Measurements from ENCODE around the gene ENO4.

Gene ENO4

DNA sequence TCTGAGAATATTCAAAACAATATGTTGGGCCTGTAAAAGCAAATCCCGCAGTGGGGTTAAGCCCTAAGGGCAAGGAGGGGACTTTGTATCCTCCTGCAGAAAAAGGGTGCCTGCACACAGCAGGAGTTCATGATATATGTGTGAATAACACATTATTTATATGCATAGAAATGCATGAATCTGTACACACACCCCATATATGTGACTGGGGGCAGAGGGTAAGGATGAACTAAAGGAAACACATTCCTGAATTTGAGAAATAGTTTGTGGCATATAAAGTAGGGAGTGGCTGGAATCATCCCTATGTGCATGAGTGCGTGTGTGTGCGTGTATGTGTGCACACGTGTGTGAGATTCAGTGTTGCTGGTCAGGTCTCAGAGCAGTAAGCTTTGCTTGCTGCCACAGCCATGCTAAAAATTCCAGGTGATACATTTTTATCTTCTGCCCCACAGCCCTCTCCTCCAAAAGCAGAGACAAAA is 18.9 kb downstream of the ENO4 start:
- DNase-seq (ENCODE audit: low spot score), result no peak

DNA sequence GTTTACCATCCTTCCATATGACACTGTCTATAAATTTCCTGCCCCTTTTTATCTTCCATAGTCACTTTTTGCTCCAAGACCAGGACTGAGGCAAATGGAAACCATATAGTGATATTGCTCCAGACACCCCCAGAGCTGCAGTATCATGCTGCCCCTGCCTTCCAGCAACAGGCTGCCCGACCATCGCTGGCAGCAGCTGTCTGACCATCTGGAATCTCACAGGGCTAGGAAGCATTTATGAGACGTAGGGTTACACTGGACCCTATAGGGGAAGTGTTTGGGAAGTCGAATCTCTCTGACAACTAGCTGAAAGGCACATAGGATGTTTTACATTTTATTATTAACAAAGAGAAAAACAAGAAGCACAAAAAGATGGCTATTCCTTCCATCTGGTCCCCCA is 19.4 kb downstream of the ENO4 start:
- no peak for DNase-seq (ENCODE audit: low spot score)

DNA sequence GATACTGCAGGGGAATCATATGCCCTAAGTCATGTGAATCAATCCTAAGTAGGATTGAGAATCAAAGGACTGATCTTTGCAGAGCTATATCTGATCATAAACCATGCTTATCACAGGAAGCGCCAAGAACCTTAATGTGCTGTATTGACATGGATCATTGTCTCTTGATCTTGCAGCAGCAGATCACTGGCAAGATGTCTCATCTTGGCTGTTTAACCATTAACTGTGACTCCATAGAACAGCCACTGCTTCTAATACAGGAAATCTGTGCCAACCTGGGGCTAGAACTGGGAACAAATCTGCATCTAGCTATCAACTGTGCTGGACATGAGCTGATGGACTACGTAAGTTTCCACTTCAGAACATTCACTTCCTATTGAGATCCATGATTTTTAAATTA is 21.6 kb downstream of the ENO4 start:
- DNase-seq (ENCODE audit: low spot score), result no peak

DNA sequence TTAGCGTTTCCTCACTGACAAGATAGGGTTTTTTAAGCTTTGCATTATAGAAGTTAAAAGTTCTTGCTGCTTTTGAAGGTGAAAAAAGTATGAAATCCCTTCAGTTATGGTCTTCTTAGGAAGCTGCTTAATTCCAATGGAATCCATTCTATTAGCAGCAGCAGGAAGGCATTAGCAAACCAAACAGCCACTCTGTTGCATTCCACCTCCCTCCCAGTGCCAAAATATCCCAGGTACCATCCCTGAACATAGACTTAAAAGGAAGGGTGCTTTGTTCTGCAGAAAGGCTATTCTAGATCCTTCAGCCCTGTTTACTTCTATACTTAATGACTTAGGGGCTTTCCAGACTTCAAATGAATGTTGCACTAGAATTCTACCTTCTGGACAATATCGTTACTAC is 23.8 kb downstream of the ENO4 start:
- DNase-seq (ENCODE audit: low spot score), result no peak

DNA sequence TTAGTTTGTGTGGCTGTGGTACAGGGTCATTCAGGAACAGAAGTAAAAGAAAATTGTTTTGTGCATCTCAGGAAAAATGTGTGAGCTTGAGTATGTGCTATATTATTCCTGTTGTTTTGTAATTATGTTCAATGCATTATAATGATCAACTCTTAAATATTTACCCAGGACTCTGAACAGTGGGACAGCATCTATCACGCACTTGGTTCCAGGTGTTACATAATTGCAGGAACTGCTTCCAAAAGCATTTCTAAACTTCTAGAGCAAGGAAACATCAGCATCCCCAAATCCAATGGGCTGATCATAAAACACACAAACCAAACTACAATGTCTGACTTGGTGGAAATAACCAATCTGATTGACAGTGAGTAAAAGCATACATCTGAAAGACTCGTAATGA is 26.6 kb downstream of the ENO4 start:
- DNase-seq (ENCODE audit: low spot score), result no peak

DNA sequence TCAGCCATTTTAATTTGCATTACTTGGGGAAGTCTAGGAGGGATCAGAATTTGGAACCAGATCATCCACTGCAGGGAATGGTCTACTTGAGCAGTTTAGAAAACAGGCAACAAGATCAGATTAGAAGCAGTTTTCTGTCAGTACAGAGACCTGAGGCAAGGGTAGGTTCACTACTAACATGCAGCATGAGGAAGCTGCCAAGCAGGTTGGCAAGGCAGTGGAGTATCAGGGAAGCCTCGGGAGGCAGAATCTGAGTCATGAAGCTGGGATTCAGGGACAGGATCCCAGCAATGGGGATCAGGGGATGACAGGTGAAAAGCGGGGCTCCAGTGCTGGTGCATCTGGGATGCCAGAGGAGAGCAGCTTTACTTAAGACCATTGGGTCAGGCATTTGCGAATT is 28.1 kb downstream of the ENO4 start:
- no peak for DNase-seq (ENCODE audit: low spot score)

DNA sequence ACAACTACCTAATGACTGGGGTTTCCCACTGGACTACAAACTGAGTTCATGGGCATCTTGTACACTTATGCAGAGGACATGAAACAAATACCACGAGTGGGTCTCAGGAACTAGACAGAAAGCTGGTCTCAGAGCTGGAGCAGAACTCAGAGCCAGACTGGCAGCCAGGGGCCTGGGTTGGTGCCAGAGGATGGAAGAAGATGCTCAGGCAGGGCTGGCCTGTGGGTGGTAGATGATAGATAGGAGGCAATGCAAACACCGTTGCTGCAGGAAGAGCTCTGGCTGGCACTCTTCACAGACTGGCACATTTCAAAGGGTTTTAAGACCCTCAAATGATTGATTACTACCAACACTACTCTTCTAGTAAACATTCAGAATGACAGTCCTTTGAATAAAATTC is 28.8 kb downstream of the ENO4 start:
- DNase-seq (ENCODE audit: low spot score), result no peak

DNA sequence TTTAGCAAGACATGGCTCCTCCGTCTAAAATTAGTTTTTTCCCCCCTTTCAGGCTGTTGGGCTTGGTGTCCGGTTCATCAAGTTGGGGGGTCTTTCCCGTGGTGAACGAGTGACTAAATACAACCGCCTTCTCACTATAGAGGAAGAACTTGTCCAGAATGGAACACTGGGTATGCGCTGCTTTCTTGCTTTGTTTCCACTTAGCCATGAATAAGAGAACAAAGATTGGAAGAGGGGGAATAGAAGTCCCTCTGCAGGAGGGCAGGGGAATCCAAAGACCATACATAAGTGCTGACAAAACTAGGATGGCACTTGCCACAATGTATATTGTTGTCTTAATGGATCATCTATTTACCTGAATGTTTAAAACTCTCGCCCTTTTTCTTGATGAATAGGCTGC is 30.5 kb downstream of the ENO4 start:
- no peak for DNase-seq (ENCODE audit: low spot score)

DNA sequence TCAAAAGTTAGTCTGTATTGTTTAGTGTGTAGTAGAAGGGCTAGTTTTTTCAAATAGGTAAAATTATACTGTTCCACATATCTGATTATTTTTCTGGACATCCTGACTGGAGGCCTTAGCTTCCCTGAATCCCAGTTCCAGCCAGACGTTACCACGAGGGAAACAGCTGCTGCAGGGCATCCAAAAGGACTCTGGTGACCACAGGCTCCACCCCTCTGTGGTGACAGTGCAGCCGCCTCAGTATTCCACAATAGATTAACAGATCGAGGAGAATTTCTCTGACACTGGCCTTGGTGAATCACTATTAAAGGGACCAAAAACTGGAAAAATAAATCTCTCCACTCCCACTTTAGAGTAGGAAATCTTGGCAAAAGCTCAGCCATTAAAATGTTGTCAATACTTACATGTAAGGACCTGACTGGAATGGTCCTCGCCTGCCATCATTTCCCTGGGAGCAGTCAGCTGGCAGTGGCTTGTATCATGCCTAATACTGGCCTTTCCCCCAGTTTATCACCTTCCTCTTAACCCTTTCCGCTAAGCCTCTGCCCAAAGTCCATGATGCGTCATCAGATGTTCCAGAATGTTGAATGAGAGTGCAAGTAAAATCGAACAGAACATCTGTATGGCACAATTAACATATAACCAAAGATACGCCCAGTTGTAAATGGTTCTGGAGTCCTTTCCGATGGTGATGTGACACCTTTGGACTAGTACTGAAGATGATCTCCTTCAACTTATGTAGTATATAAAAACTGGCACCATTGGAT is 31.6 kb downstream of the ENO4 start:
- DNase-seq (ENCODE audit: low spot score), result no peak

DNA sequence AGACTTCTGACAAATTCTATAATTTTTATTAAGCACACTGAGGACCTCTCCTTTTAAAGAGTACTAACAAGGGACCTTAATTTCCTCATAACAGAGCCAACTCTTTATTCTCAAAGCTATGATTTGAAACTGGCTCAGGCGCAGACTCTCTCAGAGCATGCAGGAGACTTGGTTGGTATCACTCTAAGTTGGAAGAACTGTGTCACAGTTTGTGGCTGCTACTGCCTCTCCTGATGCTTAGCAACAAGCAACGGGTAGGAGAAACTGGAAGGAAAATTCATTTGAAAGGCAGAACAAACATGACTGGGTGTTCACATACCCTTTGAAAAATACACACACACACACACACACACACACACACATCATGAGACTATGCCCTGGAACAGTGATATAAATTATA is 33.3 kb downstream of the ENO4 start:
- DNase-seq (ENCODE audit: low spot score), result no peak

DNA sequence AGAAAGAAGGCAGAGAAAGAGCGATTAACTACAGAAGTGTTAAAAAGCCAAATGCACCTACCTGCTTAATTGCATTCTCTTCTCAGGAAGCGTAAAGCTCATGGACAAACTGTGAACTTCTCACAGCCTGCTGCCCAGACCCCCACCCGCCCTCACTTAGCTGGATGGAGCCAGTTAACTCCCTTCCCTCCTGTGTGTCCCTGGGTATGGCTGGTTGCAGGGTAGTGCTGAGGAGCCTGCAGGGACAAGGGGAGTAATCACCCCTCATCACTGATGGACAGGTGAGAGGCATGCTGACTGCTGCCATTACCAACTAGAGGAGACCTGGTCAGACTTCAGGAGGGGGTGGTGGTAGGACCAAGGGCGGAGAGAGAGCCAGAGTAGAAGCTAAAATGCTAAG is 37.5 kb downstream of the ENO4 start:
- no peak for DNase-seq (ENCODE audit: low spot score)

DNA sequence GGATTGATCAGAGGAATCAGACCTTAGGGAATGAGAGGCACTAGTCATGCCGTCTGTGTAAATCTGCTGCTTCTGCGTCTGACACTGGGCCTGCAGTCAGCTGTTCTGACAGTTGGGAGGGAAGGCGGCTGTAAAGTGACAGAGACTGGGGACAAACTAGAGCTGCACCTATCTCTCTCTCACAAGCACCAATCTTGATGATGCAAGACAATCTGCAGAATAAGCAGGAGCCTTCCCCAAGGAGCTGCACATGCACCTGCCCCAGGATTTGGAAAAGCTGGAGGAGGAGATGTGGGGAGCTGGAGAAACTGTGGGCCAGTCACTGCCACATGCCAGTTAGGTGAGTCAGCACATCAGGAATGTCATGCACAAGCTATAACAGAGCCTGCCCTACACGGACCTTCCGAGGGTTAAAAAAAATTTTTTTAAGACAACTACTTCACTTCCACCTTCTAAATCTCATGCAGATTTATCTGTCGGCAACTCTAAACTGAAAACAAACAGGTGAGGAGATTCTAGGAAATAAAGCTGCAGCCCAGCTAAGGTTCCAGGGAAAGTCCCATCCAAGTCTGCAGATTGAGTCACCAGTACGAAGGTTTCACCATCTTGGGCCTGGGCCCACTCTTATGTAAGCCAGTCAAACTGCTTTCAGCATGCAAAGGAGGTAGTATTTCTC is 39.2 kb downstream of the ENO4 start:
- no peak for DNase-seq (ENCODE audit: low spot score)

DNA sequence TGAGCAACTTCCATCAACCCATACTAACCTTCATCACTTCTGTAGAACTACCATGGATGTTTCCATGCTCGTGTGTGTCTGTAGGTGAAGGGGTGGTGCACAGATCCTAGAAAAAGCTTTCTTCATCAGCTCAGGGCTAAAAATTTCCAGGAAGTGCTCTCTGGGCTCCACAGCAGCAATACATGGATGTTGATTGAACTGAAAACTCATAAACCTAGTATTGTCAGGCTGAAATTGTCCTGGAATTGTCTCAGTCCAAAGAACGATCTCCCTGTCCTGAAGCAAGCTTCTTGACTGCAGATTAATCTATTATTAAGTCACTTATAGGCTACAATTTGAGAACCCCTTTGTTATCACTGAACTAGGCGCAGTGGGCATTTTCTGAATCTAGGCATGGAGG is 39.8 kb downstream of the ENO4 start:
- no peak for DNase-seq (ENCODE audit: low spot score)

DNA sequence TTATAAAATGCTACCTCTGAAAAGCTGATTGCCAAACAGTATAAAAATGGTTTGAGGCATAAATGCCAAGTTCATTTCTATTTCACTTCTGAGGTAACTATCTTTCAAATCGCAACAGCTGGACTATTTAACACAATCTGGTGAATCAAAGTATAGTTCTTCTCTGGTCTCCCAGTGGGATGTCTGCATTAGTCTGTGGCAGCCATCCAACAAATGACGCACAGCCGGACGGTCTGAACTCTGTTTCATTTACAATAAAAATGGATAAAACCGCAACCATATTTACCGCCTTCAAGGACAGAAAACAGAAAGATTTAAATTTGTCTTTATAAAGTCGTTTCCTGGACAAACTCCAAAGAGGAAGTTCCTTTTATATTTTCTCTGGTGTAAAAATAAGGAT is 41.9 kb downstream of the ENO4 start:
- no peak for DNase-seq (ENCODE audit: low spot score)

DNA sequence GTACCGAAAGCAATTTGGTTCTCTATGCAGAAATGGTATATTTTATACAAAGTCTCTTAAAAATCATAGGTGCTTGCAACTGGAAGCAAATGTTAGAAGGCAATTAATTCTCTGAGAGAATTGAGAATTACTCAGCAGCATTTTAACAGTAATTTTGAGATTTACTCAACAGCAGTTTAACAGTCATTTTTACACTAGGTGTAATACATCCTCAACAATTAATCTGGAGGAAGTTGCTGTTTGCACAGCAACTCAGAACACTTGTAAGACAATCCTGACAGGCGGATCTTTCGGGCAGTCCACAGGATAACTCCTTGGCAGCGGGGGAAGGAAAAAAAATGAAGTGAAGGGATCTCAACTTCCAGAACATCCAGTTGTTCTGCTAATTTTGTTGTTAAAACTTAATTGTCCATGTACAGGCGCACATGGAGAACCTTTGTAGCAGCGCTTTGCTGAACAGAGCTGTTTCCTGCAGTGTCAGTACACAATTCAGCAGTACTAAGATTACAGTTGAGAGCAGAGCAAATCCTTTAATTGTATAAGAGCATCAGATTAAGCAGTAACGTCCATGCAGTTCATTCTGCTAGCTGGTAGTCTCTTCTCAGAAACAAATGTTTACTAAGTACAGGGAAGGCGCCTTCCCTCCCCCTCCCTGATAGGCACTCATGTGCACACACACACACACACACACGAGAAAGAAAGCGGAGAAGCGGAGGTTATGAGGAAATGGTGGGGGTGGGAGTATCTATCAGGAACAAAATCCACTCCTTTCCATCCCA is 43.8 kb downstream of the ENO4 start:
- DNase-seq (ENCODE audit: low spot score), result no peak

DNA sequence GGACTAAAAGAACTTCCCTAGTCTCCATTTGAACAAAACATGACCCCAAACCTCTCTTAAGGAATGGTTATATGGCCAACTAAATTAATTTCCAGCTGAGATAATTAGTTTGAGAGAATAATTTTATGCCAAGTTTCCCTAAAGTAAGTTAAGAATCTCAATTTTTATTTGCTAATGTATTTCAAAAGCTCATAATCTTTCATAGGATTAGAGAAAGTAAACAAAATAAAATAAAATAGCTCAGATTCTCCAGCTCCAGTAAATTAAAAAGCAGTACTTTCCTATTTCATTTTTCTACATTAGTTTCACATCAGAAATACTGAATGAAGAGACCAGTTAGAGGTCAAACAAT is 44.4 kb downstream of the ENO4 start:
- DNase-seq (ENCODE audit: low spot score), result no peak

DNA sequence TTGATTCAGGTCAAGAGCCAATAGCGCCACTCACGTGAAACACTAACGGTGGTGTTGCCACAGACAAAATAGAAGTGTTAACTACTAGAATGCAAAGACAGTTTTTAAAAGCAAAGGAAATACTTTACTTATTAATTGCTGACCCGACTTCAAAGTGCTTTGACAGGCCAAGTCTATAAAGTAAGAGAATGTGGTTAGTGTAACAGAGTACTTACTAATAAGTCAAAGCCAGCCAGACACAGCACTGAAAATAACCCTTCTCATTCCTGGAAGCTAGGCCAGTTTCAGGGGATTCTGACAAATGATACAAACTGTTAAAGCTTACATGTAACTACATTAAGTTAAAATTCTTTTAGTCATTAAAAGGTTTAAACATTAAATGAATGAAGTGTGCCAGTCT is 50.3 kb downstream of the ENO4 start:
- DNase-seq (ENCODE audit: low spot score), result no peak

DNA sequence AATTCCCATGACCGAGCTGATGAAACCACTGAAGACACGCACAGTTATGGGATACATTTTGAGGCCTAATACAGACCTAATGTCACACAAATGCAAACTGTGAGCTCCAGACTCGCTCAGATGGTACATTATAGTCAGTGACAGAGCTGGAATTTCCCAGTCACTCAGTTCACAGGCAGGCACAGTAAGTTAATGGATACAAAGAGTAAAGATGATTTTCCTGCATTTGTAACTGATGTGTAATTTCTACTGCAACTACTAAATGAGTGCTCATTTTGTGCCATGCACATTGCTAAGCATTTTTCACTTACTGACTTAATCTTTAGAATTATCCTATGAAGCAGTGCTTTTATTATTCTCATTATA is 56.5 kb downstream of the ENO4 start:
- no peak for DNase-seq (ENCODE audit: low spot score)

DNA sequence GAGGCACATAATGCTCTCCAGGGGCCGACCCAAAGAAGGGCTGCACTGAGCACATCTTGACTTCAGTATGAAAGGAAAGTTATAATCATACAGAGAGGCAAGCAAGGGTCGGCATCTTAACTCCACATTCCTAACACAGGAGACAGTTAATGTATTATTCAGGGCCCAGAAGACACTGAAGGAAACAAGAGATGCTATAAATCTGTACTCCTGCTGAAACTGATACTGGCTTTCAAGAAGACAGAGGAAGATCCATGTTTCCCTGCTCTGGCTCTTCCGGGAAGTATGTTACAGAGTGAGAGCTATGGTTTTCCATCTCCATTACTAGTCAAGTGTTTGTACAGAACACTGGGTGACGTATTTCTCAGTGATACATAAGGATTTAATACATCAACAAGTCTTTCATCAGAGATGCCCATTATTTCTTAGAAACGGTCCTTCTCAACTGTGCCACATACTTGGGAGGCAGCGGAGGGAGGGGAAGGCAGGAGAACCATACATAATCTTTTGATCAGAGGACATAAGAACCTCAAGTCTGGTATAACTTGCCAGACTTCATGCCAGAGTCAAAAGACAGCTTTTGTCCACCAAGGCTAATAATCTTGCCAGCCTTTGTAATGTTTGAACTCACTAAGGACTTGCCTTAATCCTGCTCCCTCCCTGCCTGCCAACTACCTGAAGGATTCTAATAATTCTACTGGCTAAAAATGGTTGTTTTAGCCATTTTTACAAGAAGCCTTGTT is 58.1 kb downstream of the ENO4 start:
- no peak for DNase-seq (ENCODE audit: low spot score)

DNA sequence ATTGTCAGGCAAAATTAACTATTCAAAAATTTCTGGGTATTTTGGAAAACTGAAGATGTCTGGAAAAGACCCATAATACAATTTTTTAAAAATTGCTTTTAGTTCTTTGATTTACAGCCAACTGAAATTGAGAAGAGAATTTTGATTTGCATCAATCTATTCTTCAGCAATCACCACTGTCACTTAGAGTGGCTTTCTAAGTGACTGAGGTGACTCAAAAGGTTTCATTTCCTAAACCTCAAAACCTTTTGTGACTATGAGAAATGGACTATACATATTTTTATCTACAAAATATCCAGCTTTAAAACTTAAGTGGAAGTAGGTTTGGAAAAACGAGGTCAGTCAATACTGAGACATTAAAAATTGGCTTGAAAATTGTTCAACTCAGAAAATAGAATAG is 60.0 kb downstream of the ENO4 start:
- no peak for DNase-seq (ENCODE audit: low spot score)

DNA sequence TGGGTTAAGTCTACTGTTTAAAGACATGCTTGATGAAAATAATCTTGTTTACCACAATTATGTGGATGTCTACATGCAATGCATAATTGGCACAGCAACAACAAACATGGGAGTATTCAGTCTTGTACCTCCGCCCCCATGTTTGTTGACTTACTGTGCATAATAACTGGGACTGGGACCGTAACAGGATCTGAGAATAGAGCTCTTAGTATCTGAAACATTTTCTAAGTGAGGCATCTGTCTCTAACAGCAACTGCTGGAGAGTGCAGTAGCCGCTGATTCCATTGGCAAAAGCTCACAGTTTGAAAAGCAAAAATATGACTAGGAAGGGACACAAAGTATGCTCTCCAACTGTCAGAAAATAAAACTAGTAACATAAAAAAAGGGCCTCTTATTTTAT is 61.6 kb downstream of the ENO4 start:
- DNase-seq (ENCODE audit: low spot score), result no peak

DNA sequence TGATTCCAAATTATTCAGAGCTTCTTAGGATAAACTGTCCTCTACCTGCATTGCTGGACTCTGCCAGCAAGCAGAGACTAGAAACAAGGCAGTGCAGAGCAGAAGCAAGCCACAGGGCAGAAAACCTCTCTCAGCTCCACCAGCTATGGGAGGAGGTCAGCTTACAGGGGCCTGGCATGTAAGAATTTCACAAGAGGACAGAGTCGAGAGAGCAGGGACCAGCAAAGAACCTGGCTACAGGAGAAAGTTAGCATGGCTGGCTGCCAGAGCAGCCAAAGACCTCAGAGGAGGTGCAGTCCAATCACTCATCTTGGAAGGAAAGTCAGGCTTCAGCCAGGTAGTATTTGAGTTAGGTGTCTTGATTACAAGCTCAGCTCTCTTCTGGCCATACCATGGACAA is 62.9 kb downstream of the ENO4 start:
- no peak for DNase-seq (ENCODE audit: low spot score)
